GM13976 (cell line): Measurements from ENCODE around the gene FGF14.

ENCODE experiments used
- DNase-seq: peaks from one replicate; pipeline ENCODE4 v3.0.0; 2012; ENCODE audit warnings: low spot score
- in situ Hi-C: fragments of 300-500 bp; cut with MboI; formaldehyde crosslinking; loops from one replicate; pipeline ENCODE4 v1.12.0; 2022; ENCODE audit warnings: low sequenced_read_pairs, mixed read lengths, inconsistent platforms; ENCODE audit not compliant: unreplicated experiment
- TF ChIP-seq, protein P1 (sequence below): IDR thresholded peaks from 2 replicates; pipeline ENCODE4 v1.5.1; 2012; ENCODE audit warnings: borderline replicate concordance, mild to moderate bottlenecking; ENCODE audit not compliant: insufficient read depth; ENCODE audit errors: extremely low read depth, missing control alignments, control extremely low read depth

The FGF14 gene

DNA sequence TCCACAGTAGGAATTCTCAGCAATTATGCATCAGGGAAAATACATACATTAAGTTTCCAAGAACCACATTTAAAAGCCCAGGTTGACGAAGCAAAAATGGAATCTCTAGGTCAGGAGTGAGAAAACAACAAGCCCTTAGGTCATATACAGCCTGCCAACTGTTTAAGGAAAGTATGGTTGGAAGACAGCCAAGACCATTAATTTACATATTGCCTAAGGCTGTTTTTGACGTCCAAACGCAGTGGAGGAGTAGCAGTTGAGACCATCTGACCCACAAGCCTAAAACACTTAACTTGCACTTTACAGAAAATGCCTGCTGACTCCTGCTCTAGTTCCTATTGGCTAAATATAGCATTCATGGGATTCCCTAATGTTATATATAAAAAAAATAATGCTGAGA is 650.4 kb downstream of the FGF14 start:
- TF ChIP-seq, protein P1, sequence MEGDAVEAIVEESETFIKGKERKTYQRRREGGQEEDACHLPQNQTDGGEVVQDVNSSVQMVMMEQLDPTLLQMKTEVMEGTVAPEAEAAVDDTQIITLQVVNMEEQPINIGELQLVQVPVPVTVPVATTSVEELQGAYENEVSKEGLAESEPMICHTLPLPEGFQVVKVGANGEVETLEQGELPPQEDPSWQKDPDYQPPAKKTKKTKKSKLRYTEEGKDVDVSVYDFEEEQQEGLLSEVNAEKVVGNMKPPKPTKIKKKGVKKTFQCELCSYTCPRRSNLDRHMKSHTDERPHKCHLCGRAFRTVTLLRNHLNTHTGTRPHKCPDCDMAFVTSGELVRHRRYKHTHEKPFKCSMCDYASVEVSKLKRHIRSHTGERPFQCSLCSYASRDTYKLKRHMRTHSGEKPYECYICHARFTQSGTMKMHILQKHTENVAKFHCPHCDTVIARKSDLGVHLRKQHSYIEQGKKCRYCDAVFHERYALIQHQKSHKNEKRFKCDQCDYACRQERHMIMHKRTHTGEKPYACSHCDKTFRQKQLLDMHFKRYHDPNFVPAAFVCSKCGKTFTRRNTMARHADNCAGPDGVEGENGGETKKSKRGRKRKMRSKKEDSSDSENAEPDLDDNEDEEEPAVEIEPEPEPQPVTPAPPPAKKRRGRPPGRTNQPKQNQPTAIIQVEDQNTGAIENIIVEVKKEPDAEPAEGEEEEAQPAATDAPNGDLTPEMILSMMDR: no peak
- DNase-seq: no peak
- in situ Hi-C loops: loop anchor here (10.0 to 25.0 kb wide), 2 partner anchors 237 to 589 kb away; no protein-coding TSS in a partner anchor

DNA sequence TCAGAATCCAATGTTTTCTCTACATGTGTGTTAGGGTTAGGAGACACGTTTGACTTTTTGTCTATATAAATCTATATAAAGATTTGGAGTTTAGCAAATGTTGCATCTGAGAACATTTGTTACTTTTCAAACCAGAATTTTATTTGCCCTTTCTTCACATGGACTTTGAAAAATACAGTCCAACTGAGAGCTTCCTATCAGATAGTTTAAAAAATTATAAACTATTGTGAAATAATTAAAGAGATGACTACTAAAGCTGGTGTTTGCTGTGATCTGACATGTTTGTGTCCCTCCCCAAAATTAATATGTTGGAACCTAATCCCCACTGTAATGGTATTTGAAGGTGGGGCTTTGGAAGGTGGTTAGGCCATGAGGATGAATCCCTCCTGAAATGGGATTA is 652.3 kb downstream of the FGF14 start:
- in situ Hi-C loops: no loop called here
- no peak for DNase-seq
- TF ChIP-seq, protein P1: no peak

DNA sequence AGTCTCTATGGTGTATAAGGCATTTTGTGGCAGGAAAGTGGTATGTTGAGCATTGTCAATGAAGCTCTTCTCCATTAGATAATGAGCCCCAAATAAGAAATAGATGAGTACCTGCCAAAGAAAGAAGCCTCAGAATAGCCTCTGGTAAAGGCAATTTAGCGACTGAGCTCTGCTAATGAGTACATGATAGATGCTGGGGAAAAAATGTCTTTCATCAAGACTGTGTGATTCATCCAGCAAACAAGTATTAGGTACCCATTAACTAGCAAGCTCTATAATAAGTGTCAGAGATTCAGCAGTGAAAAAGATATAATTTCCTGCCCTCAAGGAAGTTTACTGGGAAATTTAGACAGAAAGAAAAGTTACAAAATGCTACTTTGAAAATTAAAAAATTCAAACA is 654.8 kb downstream of the FGF14 start:
- in situ Hi-C loops: no loop called here
- DNase-seq: no peak
- TF ChIP-seq, protein P1: no peak

DNA sequence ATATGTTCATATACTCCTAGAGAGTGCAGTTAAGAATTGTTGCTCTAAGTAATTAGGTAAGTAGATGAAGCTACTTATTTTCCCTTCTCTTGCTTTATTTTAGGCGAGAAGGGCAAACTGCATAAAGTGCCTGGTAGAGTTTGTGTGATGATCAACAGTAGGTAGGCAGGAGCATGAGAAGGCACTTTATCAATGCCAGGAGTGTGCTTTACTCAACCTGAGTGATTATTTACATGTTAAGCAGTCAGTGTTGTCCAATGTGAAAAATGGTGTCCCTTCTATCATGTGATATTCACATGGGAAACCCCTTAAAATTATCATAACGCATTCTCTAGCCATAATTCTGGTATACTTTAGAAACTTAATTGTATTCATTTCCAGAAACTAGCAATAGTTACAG is 655.3 kb downstream of the FGF14 start:
- TF ChIP-seq, protein P1: no peak
- in situ Hi-C loops: no loop called here
- no peak for DNase-seq

DNA sequence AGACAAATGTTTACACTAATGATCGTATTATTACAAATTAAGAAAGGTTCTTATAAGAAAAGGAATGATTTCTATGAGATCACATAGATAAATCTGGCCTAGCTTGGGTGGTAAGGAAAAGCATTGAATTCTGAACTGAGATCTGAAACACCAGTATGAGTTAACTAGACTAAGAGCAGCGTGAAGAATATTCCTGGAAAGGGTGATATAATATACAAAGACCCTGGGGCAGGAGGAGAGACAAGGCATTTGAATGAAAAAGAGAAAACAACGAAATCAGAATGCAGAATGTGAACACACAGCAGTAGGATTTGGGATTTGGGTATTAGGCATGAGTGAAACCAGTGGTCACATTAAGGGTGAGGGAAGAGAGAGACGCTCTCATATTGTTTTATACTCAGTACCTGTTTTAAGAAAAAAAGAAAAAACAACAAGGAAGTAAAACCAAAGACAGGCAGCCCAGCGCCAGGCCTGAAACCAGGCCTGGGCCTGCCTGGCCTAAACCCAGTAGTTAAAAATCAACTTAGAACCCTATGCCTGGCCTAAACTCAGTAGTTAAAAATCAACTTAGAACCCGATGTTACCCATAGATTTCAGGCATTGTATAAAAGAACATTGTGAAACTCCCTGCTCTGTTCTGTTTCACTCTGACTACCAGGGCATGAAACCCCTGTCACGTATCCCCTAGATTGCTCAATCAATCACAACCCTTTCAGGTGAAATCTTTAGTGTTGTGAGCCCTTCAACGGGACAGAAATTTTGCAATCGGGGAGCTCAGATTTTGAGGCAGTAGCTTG is 662.3 kb downstream of the FGF14 start:
- in situ Hi-C loops: no loop called here
- DNase-seq: no peak

DNA sequence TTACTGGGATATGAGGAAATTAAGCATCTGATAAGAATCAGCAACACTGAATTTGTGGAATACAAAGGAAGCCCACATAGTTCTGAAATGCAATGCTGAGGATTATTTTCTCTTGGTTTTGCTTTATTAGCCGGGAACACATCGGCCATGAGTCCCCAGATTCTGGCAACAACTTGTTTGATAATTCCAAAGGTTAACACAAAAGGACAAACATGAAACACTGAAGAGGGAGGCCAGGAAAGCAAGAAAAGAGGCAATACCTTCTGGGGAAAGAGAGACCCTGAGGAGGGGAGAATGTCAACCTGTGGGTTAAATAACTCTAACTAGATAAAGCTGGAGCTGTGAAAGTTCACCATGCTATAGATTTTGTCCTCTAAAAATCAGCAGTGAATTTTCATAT is 663.5 kb downstream of the FGF14 start:
- in situ Hi-C loops: no loop called here
- no peak for DNase-seq
- TF ChIP-seq, protein P1: no peak

More for the DNA sequence above, 662.3 kb downstream of the FGF14 start:
- TF ChIP-seq, protein P1: no peak
